Activated naive CD4-positive, alpha-beta T cell treated with anti-CD3 and anti-CD28 coated beads, Interleukin-2, amount 50 U/mL, for 72 hours (primary cell): ENCODE results near the gene TBC1D10B. TPM values are rescaled to one million over a fixed set of nuclear protein-coding genes. Genes with fewer than 3 reads are reported as not detected.
"Not testable (repeated sequence)": the region's sequence is repeated elsewhere in the genome, so short reads cannot be mapped to it uniquely, and the experiment has no call there.

ENCODE experiments used
- ATAC-seq, 2 donors: fragments of 150-1000 bp; cut with Tn5 transposase; 2 replicates each; pipeline ENCODE4 v1.10.0; 2021; ENCODE audit warnings: mild to moderate bottlenecking in 2 of 2, moderate library complexity in 2 of 2
- DNase-seq, 2 donors: peaks; one replicate each; pipeline ENCODE4 v3.0.0; 2021 to 2022; ENCODE audit warnings: low spot score in 2 of 2
- H3K27ac Mint-ChIP-seq, 2 donors: one replicate each; pipeline ENCODE4 v1.8.0; 2022; ENCODE audit warnings: mild to moderate bottlenecking in 2 of 2, mixed read lengths in 2 of 2
- H3K36me3 Mint-ChIP-seq, 2 donors: one replicate each; pipeline ENCODE4 v1.8.0; 2022; ENCODE audit warnings: mixed read lengths in 2 of 2
- H3K9me3 Mint-ChIP-seq, 2 donors: one replicate each; pipeline ENCODE4 v1.8.0; 2022; ENCODE audit warnings: mixed read lengths in 2 of 2
- total RNA-seq, 2 donors: library from RNA; stranded (reverse); gene quantifications; one replicate each; pipeline ENCODE4 v1.2.3, GENCODE V29; 2022

The TBC1D10B gene
- total RNA-seq, 2 donors from 2014 or later: 52.5 to 69.5 TPM

DNA sequence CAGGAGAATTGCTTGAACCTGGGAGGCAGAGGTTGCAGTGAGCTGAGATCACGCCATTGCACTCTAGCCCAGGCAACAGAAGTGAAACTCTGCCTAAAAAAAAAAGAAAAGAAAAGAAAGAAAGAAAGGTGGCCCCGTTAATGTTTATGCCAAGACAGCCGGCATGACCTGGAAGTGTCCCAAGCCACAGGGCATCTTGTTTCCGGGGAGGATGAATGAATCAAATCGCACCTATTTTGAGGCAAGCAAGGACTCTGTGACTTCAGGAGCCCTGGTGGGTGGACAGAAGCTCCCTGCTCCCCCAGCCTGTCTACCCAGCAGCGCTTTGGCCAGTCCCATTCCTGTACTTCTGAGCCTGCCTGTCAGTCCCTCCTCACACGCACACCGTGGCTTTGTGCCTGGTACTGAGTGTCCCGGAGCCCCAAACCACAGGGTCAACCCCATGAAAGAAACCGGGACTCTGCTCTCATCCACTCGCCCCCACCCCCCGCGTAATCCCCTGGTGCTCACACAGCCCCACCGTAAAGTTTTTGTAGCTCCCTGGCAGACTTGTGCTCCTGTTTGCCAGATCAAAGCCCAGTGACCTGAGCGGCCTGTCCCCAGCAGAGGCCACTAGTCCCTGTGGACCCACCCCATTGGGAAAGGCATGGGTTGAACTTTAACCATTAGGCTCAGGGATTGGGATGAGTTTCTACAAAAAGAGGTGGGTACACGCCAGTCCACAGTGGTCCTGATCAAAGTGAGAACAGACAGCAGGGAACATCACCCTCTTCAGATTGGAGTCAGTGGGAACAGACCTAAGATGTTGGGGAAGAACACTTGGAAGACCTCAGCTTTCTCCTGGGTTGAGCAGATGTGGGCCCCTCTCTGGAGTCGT lies 34.5 kb downstream of the TBC1D10B start:
- Mint-ChIP-seq H3K27ac (peak overlapping the region; percentile 87 to 89), H3K9me3 (no peaks in the 10 kb centered on the region), H3K36me3 (peaks cover 0 to 5% of the 10 kb centered on the region in 2 donors)
- peak in 1 of 2 donors; percentile 13 for DNase-seq
- ATAC-seq: peak; percentile 4 to 62

DNA sequence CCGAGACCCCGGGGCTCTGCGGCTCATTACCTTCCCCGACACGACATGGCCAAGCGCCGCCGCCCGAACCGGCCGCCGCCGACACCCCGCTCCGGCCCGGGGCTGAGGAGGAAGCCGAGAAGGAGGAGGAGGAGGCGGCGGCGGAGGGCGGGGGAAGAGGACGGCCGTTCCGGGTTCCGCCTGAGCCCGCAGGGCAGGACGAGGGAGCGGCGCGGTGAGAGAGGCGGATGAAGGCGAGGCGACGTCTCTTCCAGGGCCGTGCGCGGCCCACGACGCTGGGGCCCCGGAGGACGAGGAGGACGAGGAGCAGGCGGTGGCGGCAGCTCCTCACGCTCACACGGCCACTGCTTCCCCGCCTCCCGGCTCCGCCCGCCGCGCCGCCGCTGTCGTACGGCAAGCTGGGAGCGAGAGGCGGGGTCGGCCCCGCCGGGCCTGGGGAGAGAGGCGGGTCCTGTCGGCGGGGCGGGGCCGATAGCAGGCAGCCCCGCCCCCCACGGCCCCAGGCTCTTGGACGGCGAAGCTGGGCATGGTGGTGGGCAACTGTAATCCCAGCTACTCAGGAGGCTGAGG lies 35.2 kb downstream of the TBC1D10B start:
- DNase-seq: peak; percentile 84 to 85
- ATAC-seq: peak; percentile 80 to 81
- peak overlapping the region; percentile 87 to 89 for H3K27ac Mint-ChIP-seq
- H3K9me3 Mint-ChIP-seq, H3K36me3 Mint-ChIP-seq: not testable (repeated sequence)

DNA sequence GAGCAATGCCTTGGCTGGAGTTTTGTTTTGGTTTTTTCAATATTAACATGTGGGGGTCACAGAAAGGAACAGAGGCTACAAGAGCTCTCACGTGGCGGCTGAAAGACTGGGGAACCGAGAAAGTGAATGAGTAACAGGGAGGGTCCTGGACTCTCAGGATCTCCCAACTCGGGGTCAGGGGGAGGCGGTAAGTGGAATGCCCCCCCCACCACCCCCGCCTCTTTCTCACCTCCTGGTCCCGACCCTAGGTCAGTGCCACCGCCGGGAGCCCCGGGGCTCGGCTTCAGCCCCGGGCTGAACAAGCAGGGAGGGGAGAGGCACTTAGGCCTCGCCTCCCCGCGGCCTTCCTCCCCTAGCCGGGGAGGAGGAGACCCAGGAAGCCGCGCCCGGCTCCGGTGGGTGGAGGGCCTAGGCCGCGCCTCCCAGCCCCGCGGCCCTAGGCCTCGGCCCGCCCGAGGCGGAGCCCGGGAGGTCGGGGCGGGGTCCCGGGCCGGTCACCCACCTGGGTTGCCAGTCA lies 35.8 kb downstream of the TBC1D10B start:
- not testable (repeated sequence) for H3K9me3 Mint-ChIP-seq, H3K36me3 Mint-ChIP-seq
- peak; percentile 79 to 91 for DNase-seq
- H3K27ac Mint-ChIP-seq: peak overlapping the region; percentile 56 to 87
- ATAC-seq: peak; percentile 81 to 94

DNA sequence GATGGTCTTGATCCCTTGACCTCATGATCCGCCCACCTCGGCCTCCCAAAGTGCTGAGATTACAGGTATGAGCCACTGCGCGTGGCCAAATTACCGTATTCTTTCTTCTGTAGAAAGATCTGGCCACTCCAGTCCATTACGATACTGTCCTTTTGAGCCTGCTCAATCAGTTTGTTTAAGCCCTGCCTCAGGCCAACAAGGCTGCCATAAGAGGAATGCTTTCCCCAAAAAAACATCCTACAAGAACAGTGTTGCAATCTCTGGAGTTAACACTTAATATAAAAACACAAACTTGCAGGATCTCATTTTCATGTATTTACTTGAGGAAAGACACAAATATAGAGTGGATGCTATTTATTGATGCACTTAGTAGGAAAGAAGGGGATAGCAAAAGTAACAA lies 46.1 kb downstream of the TBC1D10B start:
- not testable (repeated sequence) for DNase-seq, ATAC-seq

DNA sequence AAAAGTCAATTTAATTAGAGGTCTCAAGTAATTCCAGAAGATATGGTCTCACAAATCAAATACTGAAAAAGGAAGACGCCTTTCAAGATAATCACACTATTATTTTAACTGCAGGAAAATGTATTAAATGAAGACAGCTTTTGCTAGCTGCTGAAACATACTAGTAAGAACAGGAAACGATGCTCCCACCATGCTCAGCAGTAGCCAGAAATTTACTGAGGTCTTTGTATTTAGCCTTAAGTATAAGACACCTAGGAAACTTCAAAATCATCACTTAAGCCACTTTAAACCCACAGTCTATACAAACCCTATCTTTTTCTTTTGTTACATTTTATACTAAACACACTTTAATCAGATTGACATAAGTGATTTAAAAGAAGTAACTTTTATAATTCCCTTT lies 51.6 kb downstream of the TBC1D10B start:
- not testable (repeated sequence) for H3K27ac Mint-ChIP-seq, H3K36me3 Mint-ChIP-seq, H3K9me3 Mint-ChIP-seq, DNase-seq, ATAC-seq

More for the DNA sequence above, 46.1 kb downstream of the TBC1D10B start:
- H3K27ac Mint-ChIP-seq, H3K36me3 Mint-ChIP-seq, H3K9me3 Mint-ChIP-seq: not testable (repeated sequence)

DNA sequence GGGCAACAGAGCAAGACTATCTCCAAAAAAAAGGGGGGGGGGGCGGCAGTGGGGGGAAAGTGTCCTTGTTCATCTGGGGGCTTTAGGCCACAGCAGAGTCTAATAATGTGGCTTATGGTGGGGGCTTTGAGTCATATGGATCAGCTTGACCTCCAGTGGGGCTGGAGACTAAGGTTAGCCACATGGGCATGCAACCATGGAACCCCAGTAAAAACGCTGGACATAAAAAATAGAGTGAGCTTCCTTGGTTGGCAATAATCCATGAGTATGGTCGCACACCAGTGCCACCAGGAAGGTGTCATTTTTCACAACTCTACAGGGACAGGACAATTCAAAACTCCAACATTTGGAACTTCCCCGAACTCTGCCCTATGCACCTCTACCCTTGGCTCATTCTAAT lies 59.4 kb downstream of the TBC1D10B start:
- not testable (repeated sequence) for H3K27ac Mint-ChIP-seq, ATAC-seq, H3K9me3 Mint-ChIP-seq, H3K36me3 Mint-ChIP-seq, DNase-seq

DNA sequence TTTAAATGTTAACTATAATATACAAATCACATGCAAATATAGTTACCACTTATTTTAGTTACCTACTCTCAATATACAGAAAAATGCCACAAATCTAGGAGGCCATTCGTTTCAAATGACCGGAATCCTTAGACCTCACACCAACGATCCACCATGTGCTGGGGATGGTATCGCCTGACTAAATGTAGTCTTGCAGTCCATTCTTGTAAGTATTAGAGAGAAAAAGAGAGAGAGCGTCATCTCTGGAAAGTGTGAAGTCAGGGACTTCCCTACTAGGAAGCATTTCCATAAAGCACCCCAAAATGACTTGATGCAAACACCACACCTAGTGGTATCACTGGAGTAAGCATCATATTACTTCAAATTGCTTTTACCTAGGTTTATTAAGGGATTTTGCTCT lies 61.0 kb downstream of the TBC1D10B start:
- DNase-seq, H3K27ac Mint-ChIP-seq, H3K9me3 Mint-ChIP-seq, ATAC-seq, H3K36me3 Mint-ChIP-seq: not testable (repeated sequence)

Other genes starting within 250 kb of the TBC1D10B start
- gene MAPK3, start 247.3 kb downstream of the TBC1D10B start, total RNA-seq: 100 to 1,000 TPM in 1 of 2 donors, 10 to 100 TPM in 1; 81.0 to 126 TPM
- gene CORO1A, start 186.9 kb downstream of the TBC1D10B start, total RNA-seq: 1,000 to 10,000 TPM in 1 of 2 donors, 100 to 1,000 TPM in 1; 672 to 1,124 TPM
- gene BOLA2B, start 176.8 kb downstream of the TBC1D10B start, total RNA-seq: 100 to 1,000 TPM; 158 to 173 TPM
- 10 to 100 TPM; 46.4 to 84.7 TPM for gene SLX1A, start 176.6 kb downstream of the TBC1D10B start, total RNA-seq
- gene SULT1A3, start 171.2 kb downstream of the TBC1D10B start, total RNA-seq: 10 to 100 TPM; 18.0 to 31.9 TPM
- 10 to 100 TPM; 16.4 to 23.5 TPM for gene NPIPB13, start 122.0 kb downstream of the TBC1D10B start, total RNA-seq
- gene CD2BP2, start 15.2 kb downstream of the TBC1D10B start, total RNA-seq: 10 to 100 TPM; 57.3 to 64.4 TPM
- 1 to 10 TPM in 1 of 2 donors, under 1 TPM in 1; 0.97 to 1.2 TPM for gene MYL11, start 4.3 kb upstream of the TBC1D10B start, total RNA-seq
- 100 to 1,000 TPM; 161 to 208 TPM for gene SEPTIN1, start 12.1 kb upstream of the TBC1D10B start, total RNA-seq
- gene ZNF48, start 24.9 kb upstream of the TBC1D10B start, total RNA-seq: 10 to 100 TPM in 1 of 2 donors, 1 to 10 TPM in 1; 7.6 to 10.9 TPM
- gene ZNF771, start 37.1 kb upstream of the TBC1D10B start, total RNA-seq: 1 to 10 TPM; 4.4 to 7.9 TPM
- gene DCTPP1, start 59.5 kb upstream of the TBC1D10B start, total RNA-seq: 100 to 1,000 TPM in 1 of 2 donors, 10 to 100 TPM in 1; 53.1 to 113 TPM
- gene SEPHS2, start 75.4 kb upstream of the TBC1D10B start, total RNA-seq: 10 to 100 TPM; 54.8 to 62.7 TPM
- gene ITGAL, start 102.2 kb upstream of the TBC1D10B start, total RNA-seq: 100 to 1,000 TPM; 297 to 390 TPM
- 1 to 10 TPM; 2.3 to 9.3 TPM for gene ZNF768, start 156.1 kb upstream of the TBC1D10B start, total RNA-seq
- 1 to 10 TPM; 4.5 to 8.2 TPM for gene ZNF747, start 164.4 kb upstream of the TBC1D10B start, total RNA-seq
- gene ZNF764, start 187.9 kb upstream of the TBC1D10B start, total RNA-seq: 10 to 100 TPM; 11.1 to 11.6 TPM
- 1 to 10 TPM; 7.2 TPM for gene ZNF688, start 201.2 kb upstream of the TBC1D10B start, total RNA-seq
- gene ZNF785, start 215.2 kb upstream of the TBC1D10B start, total RNA-seq: 10 to 100 TPM; 10.8 to 22.1 TPM
- gene ZNF689, start 239.9 kb upstream of the TBC1D10B start, total RNA-seq: 10 to 100 TPM; 11.6 to 13.7 TPM